AG20443 (cell line): ENCODE measurements around the gene BPNT1.
A peak's percentile ranks its signal among the peaks of the same experiment; 100 is the strongest.
"Not testable (repeated sequence)": the region's sequence is repeated elsewhere in the genome, so short reads cannot be mapped to it uniquely, and the experiment has no call there.

Experiments used
- DNase-seq: peaks from one replicate; pipeline ENCODE4 v3.0.0; 2012; ENCODE audit warnings: low spot score, mixed read lengths

BPNT1 gene

GRCh38 chr1:220077887-220078286 lies 11.7 kb downstream of the BPNT1 start:
- DNase-seq: no peak

GRCh38 chr1:220076861-220077762 lies 12.5 kb downstream of the BPNT1 start:
- DNase-seq: peak; percentile 12

GRCh38 chr1:220067269-220068204 lies 22.1 kb downstream of the BPNT1 start:
- no peak for DNase-seq

- DNase-seq: no peak
These were observed 27.0 kb downstream of the BPNT1 start for GRCh38 chr1:220062629-220063028.

GRCh38 chr1:220060876-220061275 lies 28.7 kb downstream of the BPNT1 start:
- no peak for DNase-seq

GRCh38 chr1:220056374-220056773 lies 33.2 kb downstream of the BPNT1 start:
- no peak for DNase-seq

- peak; percentile 99 for DNase-seq
These were observed 43.3 kb downstream of the BPNT1 start, which contains the start of gene EPRS1 for GRCh38 chr1:220046052-220046930. Gene EPRS1, minus strand, starts transcription at chr1:220046505. Its CDS starts 117 bp downstream, at chr1:220046388.

GRCh38 chr1:220045356-220046051 lies 44.1 kb downstream of the BPNT1 start:
- DNase-seq: no peak

GRCh38 chr1:220044678-220045355 lies 44.8 kb downstream of the BPNT1 start:
- DNase-seq: no peak

- no peak for DNase-seq
These were observed 45.9 kb downstream of the BPNT1 start for GRCh38 chr1:220043646-220044045.

- no peak for DNase-seq
These were observed 49.5 kb downstream of the BPNT1 start for GRCh38 chr1:220040028-220040596.

- no peak for DNase-seq
These were observed 50.9 kb downstream of the BPNT1 start for GRCh38 chr1:220038640-220039039.

- not testable (repeated sequence) for DNase-seq
These were observed 51.8 kb downstream of the BPNT1 start for GRCh38 chr1:220037810-220038209.

- DNase-seq: no peak
These were observed 56.7 kb downstream of the BPNT1 start for GRCh38 chr1:220032911-220033310.

- no peak for DNase-seq
These were observed 58.3 kb downstream of the BPNT1 start for GRCh38 chr1:220031287-220031686.

GRCh38 chr1:220028346-220028895 lies 61.2 kb downstream of the BPNT1 start:
- DNase-seq: no peak

GRCh38 chr1:220019071-220019470 lies 70.5 kb downstream of the BPNT1 start:
- no peak for DNase-seq

GRCh38 chr1:220013497-220013896 lies 76.1 kb downstream of the BPNT1 start:
- peak; percentile 13 for DNase-seq

GRCh38 chr1:220012259-220012658 lies 77.3 kb downstream of the BPNT1 start:
- peak; percentile 22 for DNase-seq

- no peak for DNase-seq
These were observed 78.0 kb downstream of the BPNT1 start for GRCh38 chr1:220011620-220012019.
